HL-60 (cell line): Measurements from ENCODE around the gene OPRD1.

ENCODE experiments used
- GABPA ChIP-seq: IDR thresholded peaks from 2 replicates; pipeline ENCODE4 v1.6.1; 2012; ENCODE audit warnings: low read depth
- POLR2AphosphoS5 ChIP-seq: IDR thresholded peaks from 2 replicates; pipeline ENCODE4 v1.6.1; 2012; ENCODE audit warnings: low read depth
- SPI1 ChIP-seq: IDR thresholded peaks from 2 replicates; pipeline ENCODE4 v1.6.1; 2012; ENCODE audit warnings: low read depth, mild to moderate bottlenecking, borderline replicate concordance
- TF ChIP-seq, protein P1 (sequence below): IDR thresholded peaks from one replicate; pipeline ENCODE4 v1.5.1; 2011; ENCODE audit warnings: low read length, control low read depth, inconsistent platforms; ENCODE audit not compliant: insufficient read depth

DNA sequence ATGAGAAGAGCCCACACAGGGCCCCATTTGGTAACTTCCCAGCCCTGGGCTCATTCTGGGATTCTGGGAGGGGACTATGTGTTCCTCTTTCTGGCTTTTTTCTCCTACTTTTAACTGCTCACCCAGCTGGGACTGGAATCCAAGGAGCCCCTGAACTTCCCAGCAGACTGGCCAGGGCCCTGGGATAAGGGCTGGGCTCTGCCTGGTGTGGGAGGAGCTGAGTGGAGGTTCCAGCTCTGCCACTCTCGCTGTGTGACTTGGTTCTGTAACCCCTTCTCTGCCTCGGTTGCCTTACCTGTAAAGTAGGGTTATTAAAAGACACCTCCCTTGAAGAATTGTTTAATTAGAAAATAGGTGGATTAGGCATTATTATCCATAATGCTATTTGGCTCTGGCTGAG, 82.8 kb downstream of the OPRD1 start:
- TF ChIP-seq, protein P1, sequence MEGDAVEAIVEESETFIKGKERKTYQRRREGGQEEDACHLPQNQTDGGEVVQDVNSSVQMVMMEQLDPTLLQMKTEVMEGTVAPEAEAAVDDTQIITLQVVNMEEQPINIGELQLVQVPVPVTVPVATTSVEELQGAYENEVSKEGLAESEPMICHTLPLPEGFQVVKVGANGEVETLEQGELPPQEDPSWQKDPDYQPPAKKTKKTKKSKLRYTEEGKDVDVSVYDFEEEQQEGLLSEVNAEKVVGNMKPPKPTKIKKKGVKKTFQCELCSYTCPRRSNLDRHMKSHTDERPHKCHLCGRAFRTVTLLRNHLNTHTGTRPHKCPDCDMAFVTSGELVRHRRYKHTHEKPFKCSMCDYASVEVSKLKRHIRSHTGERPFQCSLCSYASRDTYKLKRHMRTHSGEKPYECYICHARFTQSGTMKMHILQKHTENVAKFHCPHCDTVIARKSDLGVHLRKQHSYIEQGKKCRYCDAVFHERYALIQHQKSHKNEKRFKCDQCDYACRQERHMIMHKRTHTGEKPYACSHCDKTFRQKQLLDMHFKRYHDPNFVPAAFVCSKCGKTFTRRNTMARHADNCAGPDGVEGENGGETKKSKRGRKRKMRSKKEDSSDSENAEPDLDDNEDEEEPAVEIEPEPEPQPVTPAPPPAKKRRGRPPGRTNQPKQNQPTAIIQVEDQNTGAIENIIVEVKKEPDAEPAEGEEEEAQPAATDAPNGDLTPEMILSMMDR: no peak
- TF ChIP-seq POLR2AphosphoS5 (no peak), SPI1 (no peak), GABPA (no peak)
